HepG2 (cell line): ENCODE measurements around the gene PSKH1.

Experiments used
- CTCF ChIP-seq: sonication (generic); formaldehyde crosslinking; IDR thresholded peaks from 2 replicates; pipeline ENCODE4 v1.5.0; 2020; ENCODE audit warnings: mild to moderate bottlenecking, missing genetic modification reagents, moderate library complexity
- EP300 ChIP-seq, 3 experiments: sonication (generic) in 1 of 3; formaldehyde crosslinking in 1 of 3; IDR thresholded peaks; 2 replicates each; pipeline versions ENCODE4 v1.5.1 to v1.6.1; 2011 to 2020; ENCODE audit warnings: low read depth in 2 of 3, low read length in 2 of 3, borderline replicate concordance in 1 of 3, improper control_type of control experiment in 1 of 3, mild to moderate bottlenecking in 1 of 3, missing genetic modification reagents in 1 of 3, moderate library complexity in 1 of 3
- POLR2A ChIP-seq, 2 experiments: IDR thresholded peaks; 2 replicates each; pipeline ENCODE4 v1.6.1; 2011; ENCODE audit warnings: low read depth in 2 of 2, low read length in 2 of 2, mild to moderate bottlenecking in 1 of 2, moderate library complexity in 1 of 2; ENCODE audit not compliant: insufficient read depth in 1 of 2
- POLR2AphosphoS5 ChIP-seq: IDR thresholded peaks from 2 replicates; pipeline ENCODE4 v1.6.1; 2012; ENCODE audit warnings: low read depth, low read length
- SYNCRIP ChIP-seq: fragments of 200-400 bp; formaldehyde crosslinking; IDR thresholded peaks from 2 replicates; pipeline ENCODE4 v1.6.1; 2018; ENCODE audit warnings: mild to moderate bottlenecking, low read depth, low read length; ENCODE audit not compliant: insufficient read depth
- U2AF1 ChIP-seq: fragments of 200-400 bp; formaldehyde crosslinking; optimal IDR thresholded peaks from 2 replicates; pipeline ENCODE3; 2017; ENCODE audit warnings: mild to moderate bottlenecking, low read depth, low read length
- ZNF318 ChIP-seq: sonication (generic); formaldehyde crosslinking; IDR thresholded peaks from 2 replicates; pipeline ENCODE4 v1.4.0; 2020; ENCODE audit warnings: mild to moderate bottlenecking, missing genetic modification reagents
- TF ChIP-seq, protein P1 (sequence below): IDR thresholded peaks from 2 replicates; pipeline ENCODE4 v1.6.1; 2016

GRCh38 chr16:67962135-67962534, 69.1 kb downstream of the PSKH1 start:
- no peak for TF ChIP-seq ZNF318 (CRISPR knock-in tag)
- TF ChIP-seq CTCF, result no peak
- TF ChIP-seq, protein P1, sequence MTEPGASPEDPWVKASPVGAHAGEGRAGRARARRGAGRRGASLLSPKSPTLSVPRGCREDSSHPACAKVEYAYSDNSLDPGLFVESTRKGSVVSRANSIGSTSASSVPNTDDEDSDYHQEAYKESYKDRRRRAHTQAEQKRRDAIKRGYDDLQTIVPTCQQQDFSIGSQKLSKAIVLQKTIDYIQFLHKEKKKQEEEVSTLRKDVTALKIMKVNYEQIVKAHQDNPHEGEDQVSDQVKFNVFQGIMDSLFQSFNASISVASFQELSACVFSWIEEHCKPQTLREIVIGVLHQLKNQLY (CRISPR knock-in tag), result no peak
- no peak for TF ChIP-seq EP300 (IDR thresholded peaks at IDR 0.05; ENCODE audit: low read depth in 2 of 2, low read length in 2 of 2)
- no peak for TF ChIP-seq EP300 (CRISPR knock-in tag; IDR thresholded peaks at IDR 0.05; ENCODE audit: borderline replicate concordance)
- no peak for TF ChIP-seq POLR2AphosphoS5
- no peak for TF ChIP-seq SYNCRIP
- no peak for TF ChIP-seq U2AF1
- TF ChIP-seq POLR2A (IDR thresholded peaks at IDR 0.05; ENCODE audit: insufficient read depth in 1 of 2, low read depth in 2 of 2, low read length in 2 of 2), result 0 out of 4 replicates have a peak, but pooled peaks of 1 of the 2 experiments have one; percentile 2
